ENCODE data around the gene RNF224.

Gene RNF224

GRCh38 chr9:137215196-137215986, 11.9 kb upstream of the RNF224 start:
- no peak for DNase-seq

GRCh38 chr9:137216188-137216965, 10.9 kb upstream of the RNF224 start:
- DNase-seq = no peak

DNA sequence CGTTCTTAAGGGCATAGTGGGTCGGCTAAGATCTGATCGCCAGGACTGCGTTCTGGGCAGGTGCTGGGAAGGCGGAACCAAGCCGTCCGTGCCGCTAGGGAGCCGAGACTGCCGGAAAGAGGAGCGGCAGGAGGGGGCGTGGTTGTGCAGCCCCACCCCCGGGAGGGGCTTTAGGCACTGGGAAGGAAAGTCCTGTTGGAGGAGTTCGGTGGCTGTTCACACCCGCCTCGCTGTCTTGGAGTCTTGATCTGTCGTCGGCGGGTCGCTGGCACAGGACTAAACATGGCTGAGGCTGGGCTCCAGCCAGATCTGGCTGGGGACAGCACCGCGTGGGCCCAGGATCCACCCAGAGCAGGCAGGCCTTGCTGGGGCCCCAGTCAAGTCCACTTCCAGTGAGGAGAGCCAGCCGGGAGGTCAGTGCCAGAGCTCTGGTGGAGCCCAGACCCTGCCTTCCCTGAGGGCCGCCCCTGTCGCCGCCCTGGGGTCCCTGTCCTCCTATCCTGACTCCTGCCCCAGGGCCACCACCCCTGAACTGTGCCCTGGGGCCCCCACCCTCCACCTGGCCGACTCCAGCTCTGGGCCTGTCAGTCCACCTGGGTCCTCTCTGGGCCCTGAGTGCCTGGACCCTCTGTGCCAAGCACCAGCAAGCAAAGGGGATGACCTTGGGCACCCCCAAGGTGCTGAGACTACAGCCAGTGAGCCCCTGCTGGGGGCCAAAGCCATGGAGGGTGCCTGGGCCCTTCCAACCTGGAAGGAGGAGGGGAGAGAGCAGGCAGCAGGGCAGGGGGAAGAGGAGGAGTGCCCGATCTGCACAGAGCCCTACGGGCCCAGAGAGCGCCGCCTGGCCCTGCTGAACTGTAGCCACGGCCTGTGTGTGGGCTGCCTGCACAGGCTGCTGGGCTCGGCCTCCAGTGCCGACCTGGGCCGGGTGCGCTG, 9.8 kb upstream of the RNF224 start:
- no peak for DNase-seq

GRCh38 chr9:137218212-137218753, 9.0 kb upstream of the RNF224 start:
- no peak for DNase-seq

DNA sequence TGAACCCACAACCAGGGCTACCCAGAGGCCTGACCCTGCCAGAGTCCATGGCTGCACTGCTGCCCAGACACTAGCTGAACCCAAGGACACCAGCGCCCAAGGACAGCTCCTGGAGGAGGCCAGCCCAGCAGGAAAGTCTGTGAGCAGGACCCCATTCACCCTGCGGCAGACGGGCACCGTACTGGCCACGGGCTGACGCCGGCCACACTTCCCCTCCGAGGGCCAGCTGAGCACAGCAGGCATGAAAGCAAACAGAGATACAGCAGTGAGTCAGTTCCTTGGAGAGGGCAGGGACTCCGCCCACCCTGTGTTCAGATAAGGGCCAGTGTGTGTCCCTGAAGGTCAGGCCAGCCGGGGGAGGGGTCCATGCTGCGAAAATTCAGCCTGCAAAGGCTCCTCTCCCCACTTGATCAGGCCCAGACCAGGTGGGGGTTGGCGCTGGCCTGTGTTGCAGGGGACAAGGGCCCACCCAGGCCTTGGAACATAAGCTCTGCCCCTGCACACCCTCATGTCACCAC, 8.5 kb upstream of the RNF224 start:
- no peak for DNase-seq

DNA sequence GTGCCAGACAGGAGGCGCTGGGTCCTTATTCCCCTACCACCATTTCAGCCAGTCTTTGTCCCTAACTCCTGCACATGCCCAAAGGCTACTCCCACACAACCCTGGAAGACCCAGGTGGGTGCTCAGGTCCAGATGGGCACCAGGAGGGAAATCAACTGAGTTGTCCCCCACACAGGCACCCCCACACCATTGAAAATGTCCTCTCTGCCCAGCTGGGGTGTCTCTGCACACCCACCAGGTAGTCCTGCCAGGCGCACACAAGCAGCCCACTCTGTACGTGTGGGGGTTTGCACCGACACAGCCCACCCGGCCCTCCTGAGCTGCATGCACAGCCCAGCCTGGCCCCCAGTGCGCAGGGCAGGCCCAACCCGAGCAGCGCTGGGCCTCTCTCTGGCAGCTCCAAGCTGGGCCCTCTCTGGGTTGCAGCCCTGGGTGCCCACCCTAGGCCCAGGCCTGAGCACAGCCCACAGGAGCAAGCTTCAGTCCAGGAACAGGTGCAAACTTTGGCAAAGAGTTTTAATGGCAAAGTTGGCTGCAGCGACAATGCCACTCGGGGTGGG, 7.5 kb upstream of the RNF224 start:
- no peak for DNase-seq

GRCh38 chr9:137220317-137221094, 6.8 kb upstream of the RNF224 start:
- no peak for DNase-seq

DNA sequence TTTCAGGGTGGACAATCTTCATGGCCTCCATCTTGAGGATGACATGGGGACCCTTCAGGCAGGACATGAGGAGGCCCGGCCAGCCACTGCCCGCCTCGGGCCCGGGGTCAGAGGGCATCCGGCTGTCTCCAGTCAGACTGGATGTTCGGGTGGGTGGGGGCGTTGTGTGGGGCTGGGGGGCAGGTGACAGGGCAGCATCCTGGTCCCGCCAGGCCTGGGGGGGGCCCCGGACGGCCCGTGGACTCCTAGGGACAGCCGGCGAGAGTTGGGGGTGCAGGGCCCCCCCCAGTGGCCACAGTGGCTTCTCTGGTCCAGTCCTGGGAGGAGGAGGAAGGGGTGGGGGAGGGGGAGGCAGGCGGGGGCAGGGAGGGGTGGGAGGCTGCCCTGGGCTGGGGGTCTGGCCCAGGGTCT, 6.2 kb upstream of the RNF224 start:
- DNase-seq = no peak

DNA sequence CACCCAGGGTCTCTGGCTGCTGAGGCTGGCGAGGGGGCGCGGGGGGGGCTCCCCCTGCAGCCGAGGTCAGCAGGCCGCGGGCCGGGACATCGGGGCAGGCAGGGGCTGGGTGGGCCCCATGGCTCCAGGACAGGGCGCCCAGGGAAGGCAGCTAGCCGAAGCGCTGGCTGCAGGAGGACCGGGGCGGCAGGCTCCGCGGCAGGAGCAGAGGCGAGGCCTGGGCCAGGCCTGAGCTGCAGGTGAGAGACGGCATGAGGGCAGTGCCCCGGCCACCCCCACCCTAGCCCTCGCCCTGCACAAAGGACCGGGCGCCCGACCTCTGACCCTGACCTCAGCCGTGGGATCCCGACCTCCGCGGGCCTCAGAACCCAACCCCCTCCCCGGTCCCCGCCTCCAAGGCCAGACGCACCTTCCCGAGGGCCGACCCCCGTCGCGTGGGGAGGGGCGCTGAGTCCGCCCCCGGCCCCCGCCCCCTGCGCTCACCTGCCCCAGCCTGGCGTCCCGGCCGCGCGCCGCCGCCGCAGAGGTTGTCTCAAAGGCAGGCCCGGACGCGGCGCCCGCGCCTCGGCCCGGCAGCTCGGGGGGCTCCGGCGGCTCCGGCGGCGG, 5.7 kb upstream of the RNF224 start:
- DNase-seq = no peak

- no peak for DNase-seq
Observed at GRCh38 chr9:137222190-137223077, 4.9 kb upstream of the RNF224 start, which contains the start of gene RNF208. RNF208 (minus strand) TSS chr9:137222240; CDS start chr9:137221212, 1,028 bp downstream.

- peak; percentile 79 for DNase-seq
Observed at GRCh38 chr9:137223078-137223970, 4.0 kb upstream of the RNF224 start.

- no peak for DNase-seq
Observed at GRCh38 chr9:137224830-137225694, 2.2 kb upstream of the RNF224 start, which contains the start of gene CYSRT1. CYSRT1 (plus strand) TSS chr9:137225174; CDS start chr9:137225622, 448 bp downstream.

GRCh38 chr9:137225699-137226331, 1.5 kb upstream of the RNF224 start:
- no peak for DNase-seq

- no peak for DNase-seq
Observed at GRCh38 chr9:137226338-137227053, 806 bp upstream of the RNF224 start.

- DNase-seq = no peak
Observed at GRCh38 chr9:137227853-137228505, 677 bp downstream of the RNF224 start.

DNA sequence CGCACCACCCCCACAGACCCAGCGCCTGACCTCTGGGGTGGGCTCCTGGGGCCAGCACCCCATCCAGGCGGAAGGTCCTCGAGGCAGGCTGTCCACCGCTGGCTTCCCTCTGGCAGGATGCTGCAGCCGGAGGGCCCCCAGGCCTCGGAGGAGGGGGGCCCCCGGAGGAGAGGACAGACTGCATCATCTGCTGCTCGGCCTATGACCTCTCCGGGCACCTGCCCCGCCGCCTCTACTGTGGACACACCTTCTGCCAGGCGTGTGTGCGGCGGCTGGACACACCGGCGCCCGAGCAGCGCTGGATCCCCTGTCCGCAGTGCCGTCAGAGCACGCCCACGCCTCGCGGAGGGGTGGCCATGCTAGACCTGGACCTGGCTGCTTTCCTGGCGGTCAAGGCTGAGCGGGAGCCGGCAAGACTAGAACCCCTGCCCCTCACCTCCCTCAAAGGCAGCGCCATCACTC, 1.2 kb downstream of the RNF224 start:
- no peak for DNase-seq
